Measurements from ENCODE around the gene TCOF1. TPM values are rescaled to one million over a fixed set of nuclear protein-coding genes. Genes with fewer than 3 reads are reported as not detected.

Gene TCOF1
- total RNA-seq, 4 donors from 2014 or later, result 9.4 to 40.0 (median 20.1) TPM

DNA sequence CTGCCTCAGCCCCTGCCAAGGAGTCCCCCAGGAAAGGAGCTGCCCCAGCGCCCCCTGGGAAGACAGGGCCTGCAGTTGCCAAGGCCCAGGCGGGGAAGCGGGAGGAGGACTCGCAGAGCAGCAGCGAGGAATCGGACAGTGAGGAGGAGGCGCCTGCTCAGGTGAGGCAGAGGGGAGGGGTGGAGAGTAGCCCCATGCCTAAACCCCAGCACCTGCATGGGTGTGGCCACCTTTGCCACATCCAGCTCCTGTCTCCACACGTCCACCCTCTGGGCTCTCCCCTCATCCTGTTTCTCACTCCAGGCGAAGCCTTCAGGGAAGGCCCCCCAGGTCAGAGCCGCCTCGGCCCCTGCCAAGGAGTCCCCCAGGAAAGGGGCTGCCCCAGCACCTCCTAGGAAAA is 17.2 kb downstream of the TCOF1 start:
- no peaks in the 10 kb centered on the region for H3K4me1 ChIP-seq
- no peaks in the 10 kb centered on the region for H3K9me3 ChIP-seq
- intact Hi-C loops (cut with DNase I; ENCODE audit: low total_unique reads), result no loop called here
- TF ChIP-seq, protein P1, sequence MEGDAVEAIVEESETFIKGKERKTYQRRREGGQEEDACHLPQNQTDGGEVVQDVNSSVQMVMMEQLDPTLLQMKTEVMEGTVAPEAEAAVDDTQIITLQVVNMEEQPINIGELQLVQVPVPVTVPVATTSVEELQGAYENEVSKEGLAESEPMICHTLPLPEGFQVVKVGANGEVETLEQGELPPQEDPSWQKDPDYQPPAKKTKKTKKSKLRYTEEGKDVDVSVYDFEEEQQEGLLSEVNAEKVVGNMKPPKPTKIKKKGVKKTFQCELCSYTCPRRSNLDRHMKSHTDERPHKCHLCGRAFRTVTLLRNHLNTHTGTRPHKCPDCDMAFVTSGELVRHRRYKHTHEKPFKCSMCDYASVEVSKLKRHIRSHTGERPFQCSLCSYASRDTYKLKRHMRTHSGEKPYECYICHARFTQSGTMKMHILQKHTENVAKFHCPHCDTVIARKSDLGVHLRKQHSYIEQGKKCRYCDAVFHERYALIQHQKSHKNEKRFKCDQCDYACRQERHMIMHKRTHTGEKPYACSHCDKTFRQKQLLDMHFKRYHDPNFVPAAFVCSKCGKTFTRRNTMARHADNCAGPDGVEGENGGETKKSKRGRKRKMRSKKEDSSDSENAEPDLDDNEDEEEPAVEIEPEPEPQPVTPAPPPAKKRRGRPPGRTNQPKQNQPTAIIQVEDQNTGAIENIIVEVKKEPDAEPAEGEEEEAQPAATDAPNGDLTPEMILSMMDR (IDR thresholded peaks at IDR 0.05), result no peak
- no peak for TF ChIP-seq POLR2A (IDR thresholded peaks at IDR 0.05)
- no peaks in the 10 kb centered on the region for H3K27me3 ChIP-seq
- no peak for DNase-seq
- H3K4me3 ChIP-seq, result no peak overlapping the region
- H3K36me3 ChIP-seq, result no peaks in the 10 kb centered on the region
- no peak overlapping the region for H3K27ac ChIP-seq

DNA sequence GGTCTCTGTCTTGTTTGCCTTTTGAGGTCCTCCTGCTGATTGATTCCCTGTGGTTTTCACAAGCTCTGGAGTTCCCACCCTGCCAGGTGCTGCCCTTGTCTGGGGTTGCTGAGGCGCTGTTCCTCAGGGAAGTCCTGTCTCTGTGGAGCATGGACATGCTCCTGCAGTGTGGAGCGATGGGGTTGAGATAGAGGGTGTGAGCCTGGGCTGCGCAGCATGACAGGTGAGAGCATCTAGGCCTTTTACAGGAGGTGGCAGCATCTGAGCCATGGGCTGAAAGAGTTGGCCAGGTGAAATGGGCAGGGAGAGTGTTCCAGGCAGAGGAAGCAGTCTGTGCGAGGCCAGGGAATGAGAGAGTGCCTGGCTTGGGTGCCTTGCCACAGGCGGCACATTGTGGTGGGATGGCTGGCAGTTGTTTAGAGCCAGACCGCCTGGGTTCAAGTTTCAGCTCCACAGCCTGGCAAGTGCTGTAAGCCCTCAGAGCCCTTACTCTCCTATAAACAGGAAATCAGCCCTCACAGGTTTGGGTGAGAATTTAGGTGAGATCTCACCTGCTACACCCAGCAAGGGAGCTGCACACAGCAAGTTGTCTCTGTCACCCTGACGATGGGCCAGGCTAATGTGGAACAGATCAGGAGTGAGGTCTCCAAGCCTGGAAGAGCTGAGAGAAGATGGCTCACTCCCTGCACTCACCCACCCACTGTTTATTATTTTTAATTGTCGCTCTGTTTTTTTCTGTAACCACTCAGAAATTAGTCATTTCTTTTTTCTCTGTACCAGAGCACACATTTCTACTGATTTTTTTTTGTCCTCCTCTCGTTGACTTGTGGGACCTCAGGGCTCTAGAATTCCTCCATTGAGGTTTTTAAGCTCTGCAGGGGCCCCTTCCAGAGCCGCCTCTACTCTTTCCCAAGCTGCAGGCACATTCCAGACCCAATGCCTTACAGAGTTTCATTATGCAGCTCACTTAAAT is 19.6 kb downstream of the TCOF1 start:
- Histone ChIP-seq H3K4me3 (no peak overlapping the region), H3K27ac (peak overlapping the region; percentile 19 to 54), H3K27me3 (no peaks in the 10 kb centered on the region), H3K36me3 (no peaks in the 10 kb centered on the region), H3K9me3 (no peaks in the 10 kb centered on the region), H3K4me1 (no peaks in the 10 kb centered on the region)
- TF ChIP-seq POLR2A (IDR thresholded peaks at IDR 0.05), result no peak
- TF ChIP-seq, protein P1 (IDR thresholded peaks at IDR 0.05), result no peak
- no peak for DNase-seq
- intact Hi-C loops (cut with DNase I; ENCODE audit: low total_unique reads), result no loop called here

DNA sequence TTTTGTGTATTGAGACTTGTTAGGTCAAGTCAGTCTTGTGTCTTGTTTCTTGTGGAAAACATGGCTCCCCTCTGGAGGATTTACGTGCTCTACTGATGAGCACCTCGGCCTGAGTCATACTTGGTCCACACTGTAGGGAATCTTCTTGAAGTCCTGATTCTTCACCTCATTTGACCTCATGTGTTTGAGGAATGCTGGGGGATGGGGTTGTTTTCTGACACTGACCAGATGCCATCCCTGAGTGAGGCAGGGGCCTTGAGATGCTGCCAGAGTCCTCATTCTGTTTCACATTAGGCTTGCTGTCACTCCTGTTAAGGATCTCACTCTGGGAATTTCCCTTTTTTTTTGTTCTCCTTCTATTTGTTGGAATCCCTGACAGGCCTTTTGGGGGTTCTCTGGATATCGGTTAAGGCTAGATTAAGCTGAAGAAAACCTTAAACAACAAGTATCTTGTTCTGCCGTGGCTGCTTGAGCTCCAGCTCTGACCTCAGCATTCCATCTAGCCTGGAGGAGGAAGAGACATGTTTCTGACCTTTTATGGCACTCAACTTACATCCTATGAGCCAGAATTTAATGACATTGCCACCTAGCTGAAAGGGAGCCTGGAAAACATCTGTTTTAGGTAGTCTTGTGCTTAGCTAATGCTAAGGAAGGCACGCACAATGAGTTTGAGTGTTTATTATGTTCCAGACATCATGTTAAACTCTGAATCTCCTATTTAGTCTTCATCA is 20.6 kb downstream of the TCOF1 start:
- DNase-seq, result peak in 1 of 2 donors; percentile 43
- TF ChIP-seq, protein P1 (IDR thresholded peaks at IDR 0.05), result no peak
- no peak for TF ChIP-seq POLR2A (IDR thresholded peaks at IDR 0.05)
- Histone ChIP-seq H3K27me3 (no peaks in the 10 kb centered on the region), H3K4me3 (no peak overlapping the region), H3K9me3 (no peaks in the 10 kb centered on the region), H3K36me3 (no peaks in the 10 kb centered on the region), H3K4me1 (no peaks in the 10 kb centered on the region), H3K27ac (peak overlapping the region; percentile 19 to 22)
- intact Hi-C loops (cut with DNase I; ENCODE audit: low total_unique reads), result no loop called here

DNA sequence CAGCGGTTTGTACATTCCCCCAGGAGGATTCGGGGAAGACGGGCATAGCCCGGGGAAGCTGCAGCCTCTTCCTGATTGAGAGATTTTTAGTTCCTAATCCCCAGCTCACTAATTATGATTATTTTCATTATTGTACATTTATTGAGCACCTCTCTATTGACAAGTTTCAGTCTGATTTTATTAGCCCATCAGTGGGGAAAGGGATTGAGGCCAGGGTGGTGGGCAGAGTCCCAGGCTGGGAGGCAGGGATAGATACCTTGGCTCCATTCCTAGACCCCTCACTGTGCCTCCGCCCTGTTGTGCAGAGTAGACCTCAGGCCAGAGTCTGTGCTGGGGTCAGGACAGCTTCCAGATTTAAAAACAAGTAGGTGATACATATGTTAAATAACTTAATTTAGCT is 27.2 kb downstream of the TCOF1 start:
- TF ChIP-seq, protein P1 (IDR thresholded peaks at IDR 0.05), result no peak
- no peak for TF ChIP-seq POLR2A (IDR thresholded peaks at IDR 0.05)
- Histone ChIP-seq H3K27ac (no peak overlapping the region), H3K27me3 (no peaks in the 10 kb centered on the region), H3K4me3 (no peak overlapping the region), H3K9me3 (no peaks in the 10 kb centered on the region), H3K36me3 (no peaks in the 10 kb centered on the region), H3K4me1 (no peaks in the 10 kb centered on the region)
- no peak for DNase-seq
- intact Hi-C loops (cut with DNase I; ENCODE audit: low total_unique reads), result no loop called here
